Chondrocyte (in vitro differentiated cells): ENCODE data around the gene GTPBP4. TPM values are rescaled to one million over a fixed set of nuclear protein-coding genes. Genes with fewer than 3 reads are reported as not detected.

Source experiments
- DNase-seq: peaks from one replicate; pipeline ENCODE4 v3.0.0; 2021; ENCODE audit warnings: mixed read lengths, low spot score
- H3K27ac Mint-ChIP-seq: one replicate; pipeline ENCODE4 v1.8.0; 2021; ENCODE audit warnings: mild to moderate bottlenecking, moderate library complexity, mixed read lengths; ENCODE audit not compliant: unreplicated experiment
- H3K27me3 Mint-ChIP-seq: 2 replicates; pipeline ENCODE4 v1.8.0; 2021; ENCODE audit warnings: low read depth, mixed read lengths
- H3K36me3 Mint-ChIP-seq: 2 replicates; pipeline ENCODE4 v1.8.0; 2021; ENCODE audit warnings: low read depth, mixed read lengths
- H3K4me1 Mint-ChIP-seq: 2 replicates; pipeline ENCODE4 v1.8.0; 2021; ENCODE audit warnings: low read depth, mild to moderate bottlenecking, mixed read lengths
- H3K4me3 Mint-ChIP-seq: one replicate; pipeline ENCODE4 v1.8.0; 2021; ENCODE audit warnings: mild to moderate bottlenecking, moderate library complexity, mixed read lengths; ENCODE audit not compliant: unreplicated experiment
- H3K9me3 Mint-ChIP-seq: 2 replicates; pipeline ENCODE4 v1.8.0; 2021; ENCODE audit warnings: low read depth, mixed read lengths
- CTCF ChIP-seq: fragments of 200-600 bp; sonication (generic); IDR thresholded peaks from 2 replicates; pipeline ENCODE4 v1.5.0; 2021; ENCODE audit warnings: antibody characterized with exemption, mild to moderate bottlenecking, moderate library complexity
- total RNA-seq: library from RNA; stranded (reverse); gene quantifications from 3 replicates; pipeline ENCODE4 v1.2.1, GENCODE V29; 2021

The GTPBP4 gene
- total RNA-seq, 1 donor from 2014 or later: 48.5 TPM

- H3K27ac Mint-ChIP-seq: no peak overlapping the region
- DNase-seq: no peak
- H3K4me1 Mint-ChIP-seq: peaks cover 1% of the 10 kb centered on the region
- no peaks in the 10 kb centered on the region for H3K36me3 Mint-ChIP-seq
- no peak for TF ChIP-seq CTCF
- no peaks in the 10 kb centered on the region for H3K9me3 Mint-ChIP-seq
- H3K4me3 Mint-ChIP-seq: no peak overlapping the region
- peaks cover 1% of the 10 kb centered on the region for H3K27me3 Mint-ChIP-seq
Measured at GRCh38 chr10:964988-965417, 23.2 kb upstream of the GTPBP4 start.

- H3K36me3 Mint-ChIP-seq: no peaks in the 10 kb centered on the region
- H3K4me1 Mint-ChIP-seq: peaks cover 17% of the 10 kb centered on the region
- H3K4me3 Mint-ChIP-seq: no peak overlapping the region
- TF ChIP-seq CTCF: no peak
- H3K27ac Mint-ChIP-seq: no peak overlapping the region
- no peaks in the 10 kb centered on the region for H3K27me3 Mint-ChIP-seq
- no peak for DNase-seq
- H3K9me3 Mint-ChIP-seq: no peaks in the 10 kb centered on the region
Measured at GRCh38 chr10:966466-967235, 21.6 kb upstream of the GTPBP4 start.

GRCh38 chr10:968546-969199, 19.6 kb upstream of the GTPBP4 start:
- no peaks in the 10 kb centered on the region for H3K9me3 Mint-ChIP-seq
- no peaks in the 10 kb centered on the region for H3K36me3 Mint-ChIP-seq
- no peak for DNase-seq
- H3K27me3 Mint-ChIP-seq: no peaks in the 10 kb centered on the region
- no peak overlapping the region for H3K27ac Mint-ChIP-seq
- no peak overlapping the region for H3K4me3 Mint-ChIP-seq
- H3K4me1 Mint-ChIP-seq: peaks cover 17% of the 10 kb centered on the region
- no peak for TF ChIP-seq CTCF

- no peak overlapping the region for H3K27ac Mint-ChIP-seq
Measured at GRCh38 chr10:969473-970150, 18.6 kb upstream of the GTPBP4 start.

More at GRCh38 chr10:969473-970150, 18.6 kb upstream of the GTPBP4 start:
- no peaks in the 10 kb centered on the region for H3K36me3 Mint-ChIP-seq
- H3K4me1 Mint-ChIP-seq: peaks cover 17% of the 10 kb centered on the region
- no peak for DNase-seq
- no peak for TF ChIP-seq CTCF
- H3K27me3 Mint-ChIP-seq: no peaks in the 10 kb centered on the region
- no peaks in the 10 kb centered on the region for H3K9me3 Mint-ChIP-seq
- no peak overlapping the region for H3K4me3 Mint-ChIP-seq
